GM18907 (cell line): ENCODE measurements around the gene SLC25A47.
"Not testable (repeated sequence)": the region's sequence is repeated elsewhere in the genome, so short reads cannot be mapped to it uniquely, and the experiment has no call there.

ENCODE experiments used
- ATAC-seq: cut with Tn5 transposase; IDR thresholded peaks from one replicate; pipeline ENCODE4 v1.9.1; 2021; ENCODE audit warnings: mild to moderate bottlenecking, moderate library complexity; ENCODE audit not compliant: unreplicated experiment

The SLC25A47 gene

GRCh38 chr14:100342826-100343225 is 19.7 kb downstream of the SLC25A47 start:
- ATAC-seq, result not testable (repeated sequence)

- ATAC-seq, result not testable (repeated sequence)
Measured at GRCh38 chr14:100344657-100345056, 21.5 kb downstream of the SLC25A47 start.

GRCh38 chr14:100345711-100346110 is 22.6 kb downstream of the SLC25A47 start:
- no peak for ATAC-seq

GRCh38 chr14:100346306-100347091 is 23.4 kb downstream of the SLC25A47 start:
- no peak for ATAC-seq

GRCh38 chr14:100348253-100348729 is 25.2 kb downstream of the SLC25A47 start:
- no peak for ATAC-seq

GRCh38 chr14:100348784-100349685 is 25.9 kb downstream of the SLC25A47 start:
- ATAC-seq, result no peak

GRCh38 chr14:100350276-100350926 is 27.3 kb downstream of the SLC25A47 start:
- no peak for ATAC-seq

- no peak for ATAC-seq
Measured at GRCh38 chr14:100350986-100351385, 27.8 kb downstream of the SLC25A47 start.

GRCh38 chr14:100358396-100358795 is 35.3 kb downstream of the SLC25A47 start:
- no peak for ATAC-seq

- no peak for ATAC-seq
Measured at GRCh38 chr14:100359111-100359510, 36.0 kb downstream of the SLC25A47 start.

- no peak for ATAC-seq
Measured at GRCh38 chr14:100359881-100360280, 36.7 kb downstream of the SLC25A47 start.

- no peak for ATAC-seq
Measured at GRCh38 chr14:100361626-100362025, 38.5 kb downstream of the SLC25A47 start.

- no peak for ATAC-seq
Measured at GRCh38 chr14:100362311-100362927, 39.3 kb downstream of the SLC25A47 start.

GRCh38 chr14:100363053-100363452 is 39.9 kb downstream of the SLC25A47 start:
- no peak for ATAC-seq

- no peak for ATAC-seq
Measured at GRCh38 chr14:100364403-100364802, 41.3 kb downstream of the SLC25A47 start.

- ATAC-seq, result no peak
Measured at GRCh38 chr14:100365741-100366140, 42.6 kb downstream of the SLC25A47 start.

- no peak for ATAC-seq
Measured at GRCh38 chr14:100369019-100369418, 45.9 kb downstream of the SLC25A47 start.

- no peak for ATAC-seq
Measured at GRCh38 chr14:100370003-100370402, 46.9 kb downstream of the SLC25A47 start.

GRCh38 chr14:100371773-100372172 is 48.6 kb downstream of the SLC25A47 start:
- ATAC-seq, result no peak

GRCh38 chr14:100372357-100373048 is 49.4 kb downstream of the SLC25A47 start:
- no peak for ATAC-seq
